Smooth muscle cell (in vitro differentiated cells): ENCODE data around the gene OPN1SW. TPM values are rescaled to one million over a fixed set of nuclear protein-coding genes. Genes with fewer than 3 reads are reported as not detected.

Experiments
- DNase-seq: peaks from one replicate; lab custom pipeline; 2025; ENCODE audit not compliant: unreplicated experiment; lab: John Stamatoyannopoulos, UW
- H2AFZ ChIP-seq: fragments of 200-600 bp; sonication (generic); 2 replicates; pipeline ENCODE4 v1.6.0; 2016; ENCODE audit warnings: antibody characterized with exemption, low read depth, mild to moderate bottlenecking
- H3F3A ChIP-seq: fragments of 200-600 bp; sonication (generic); 2 replicates; pipeline ENCODE4 v1.6.0; 2017; ENCODE audit warnings: antibody characterized with exemption, low read depth
- H3K27ac ChIP-seq: fragments of 200-600 bp; sonication (generic); 2 replicates; pipeline ENCODE4 v1.5.1; 2016; ENCODE audit warnings: low read depth, mild to moderate bottlenecking
- H3K27me3 ChIP-seq: fragments of 200-600 bp; sonication (generic); 2 replicates; pipeline ENCODE4 v1.6.1; 2016; ENCODE audit warnings: low read depth, mild to moderate bottlenecking
- H3K36me3 ChIP-seq: fragments of 200-600 bp; sonication (generic); 2 replicates; pipeline ENCODE4 v1.5.1; 2016; ENCODE audit warnings: low read depth
- H3K4me1 ChIP-seq: fragments of 200-600 bp; sonication (generic); 2 replicates; pipeline ENCODE4 v1.5.1; 2016; ENCODE audit warnings: low read depth
- H3K4me2 ChIP-seq: fragments of 200-600 bp; sonication (generic); 2 replicates; pipeline ENCODE4 v1.6.0; 2016; ENCODE audit warnings: mild to moderate bottlenecking
- H3K4me3 ChIP-seq: fragments of 200-600 bp; sonication (generic); 2 replicates; pipeline ENCODE4 v1.5.1; 2016; ENCODE audit warnings: mild to moderate bottlenecking
- H3K79me2 ChIP-seq: fragments of 200-600 bp; sonication (generic); 2 replicates; pipeline ENCODE4 v1.6.0; 2016; ENCODE audit warnings: low read depth, mild to moderate bottlenecking
- H3K9ac ChIP-seq: fragments of 200-600 bp; sonication (generic); 2 replicates; pipeline ENCODE4 v1.6.0; 2016; ENCODE audit warnings: low read depth
- H3K9me3 ChIP-seq: fragments of 200-600 bp; sonication (generic); replicated peaks from 2 replicates; pipeline ENCODE4 v1.5.1; 2016; ENCODE audit warnings: low read depth
- H4K20me1 ChIP-seq: fragments of 200-600 bp; sonication (generic); 2 replicates; pipeline ENCODE4 v1.6.0; 2016; ENCODE audit warnings: low read depth
- CTCF ChIP-seq: fragments of 200-600 bp; sonication (generic); IDR thresholded peaks from 2 replicates; pipeline ENCODE4 v1.5.1; 2017; ENCODE audit warnings: borderline replicate concordance, mild to moderate bottlenecking, antibody characterized with exemption; ENCODE audit not compliant: insufficient read depth, poor library complexity, severe bottlenecking
- WGBS: methylation state at CpG from one replicate; pipeline ENCODE4 v1.1.7; 2016; ENCODE audit warnings: low lambda C conversion rate; 5-methylcytosine and 5-hydroxymethylcytosine counted together
- polyA plus RNA-seq: library from polyadenylated mRNA; unstranded; fragments of >200 nt; fragmentation: Nextera tagmentation; extraction: Ambion mirVana; gene quantifications from 2 replicates; pipeline ENCODE4 v1.2.1, GENCODE V29; 2016
- total RNA-seq: library from RNA; depleted of rRNA; stranded (reverse); fragments of >200 nt; gene quantifications from 2 replicates; pipeline ENCODE4 v1.2.3, GENCODE V29; 2014

Gene OPN1SW
- total and polyA plus RNA-seq, 2 experiments from 2014 or later: 1.7 TPM; not detected in 1

- Histone ChIP-seq H3K4me1 (no peaks in the 10 kb centered on the region), H3K4me2 (no peak overlapping the region)
- WGBS: 96% methylated on average over 9 of the region's 9 CpGs
Measured at GRCh38 chr7:128801003-128801402, 25.4 kb upstream of the OPN1SW start.

GRCh38 chr7:128800567-128800966 lies 25.0 kb upstream of the OPN1SW start:
- H3K27me3 ChIP-seq: no peaks in the 10 kb centered on the region
- 99% methylated on average over 3 of the region's 3 CpGs for WGBS
- no peaks in the 10 kb centered on the region for H3F3A ChIP-seq
- no peak overlapping the region for H3K4me3 ChIP-seq
- H4K20me1 ChIP-seq: no peaks in the 10 kb centered on the region
- peaks cover under 1% of the 10 kb centered on the region for H3K4me1 ChIP-seq
- H3K9me3 ChIP-seq: no peaks in the 10 kb centered on the region
- H3K27ac ChIP-seq: no peak overlapping the region
- H3K9ac ChIP-seq: no peak overlapping the region
- DNase-seq: no peak
- no peak for TF ChIP-seq CTCF
- H2AFZ ChIP-seq: no peak overlapping the region
- no peaks in the 10 kb centered on the region for H3K36me3 ChIP-seq
- H3K4me2 ChIP-seq: no peak overlapping the region
- no peaks in the 10 kb centered on the region for H3K79me2 ChIP-seq

More at GRCh38 chr7:128801003-128801402, 25.4 kb upstream of the OPN1SW start:
- Histone ChIP-seq H2AFZ (no peak overlapping the region), H3K27ac (no peak overlapping the region), H3K4me3 (no peak overlapping the region), H3K27me3 (no peaks in the 10 kb centered on the region), H3K79me2 (no peaks in the 10 kb centered on the region), H4K20me1 (no peaks in the 10 kb centered on the region), H3K9ac (no peak overlapping the region), H3F3A (no peaks in the 10 kb centered on the region), H3K9me3 (no peaks in the 10 kb centered on the region), H3K36me3 (no peaks in the 10 kb centered on the region)
- TF ChIP-seq CTCF: no peak
- DNase-seq: no peak

- Histone ChIP-seq H3K9ac (no peak overlapping the region), H3K79me2 (no peaks in the 10 kb centered on the region), H2AFZ (no peak overlapping the region), H3K4me1 (peaks cover 11% of the 10 kb centered on the region), H3K27me3 (no peaks in the 10 kb centered on the region), H3K36me3 (no peaks in the 10 kb centered on the region), H3K4me3 (no peak overlapping the region), H3K9me3 (no peaks in the 10 kb centered on the region), H3F3A (no peaks in the 10 kb centered on the region), H4K20me1 (no peaks in the 10 kb centered on the region), H3K27ac (no peak overlapping the region), H3K4me2 (no peak overlapping the region)
- 95% methylated on average over 2 of the region's 2 CpGs for WGBS
- DNase-seq: no peak
- no peak for TF ChIP-seq CTCF
Measured at GRCh38 chr7:128799451-128799850, 23.9 kb upstream of the OPN1SW start.

- Histone ChIP-seq H3F3A (no peaks in the 10 kb centered on the region), H3K9ac (no peak overlapping the region), H3K4me2 (no peak overlapping the region), H3K79me2 (no peaks in the 10 kb centered on the region), H3K27me3 (no peaks in the 10 kb centered on the region), H3K36me3 (no peaks in the 10 kb centered on the region), H3K4me1 (peaks cover 21% of the 10 kb centered on the region), H3K27ac (no peak overlapping the region), H2AFZ (no peak overlapping the region), H3K9me3 (no peaks in the 10 kb centered on the region), H4K20me1 (no peaks in the 10 kb centered on the region), H3K4me3 (no peak overlapping the region)
- DNase-seq: no peak
- 62% methylated on average over 5 of the region's 5 CpGs for WGBS
- TF ChIP-seq CTCF: no peak
Measured at GRCh38 chr7:128796327-128796726, 20.7 kb upstream of the OPN1SW start.
